Ramos (cell line): ENCODE data around the gene COL4A6.

Experiments
- in situ Hi-C: fragments of 300-500 bp; cut with MboI; formaldehyde crosslinking; loops from one replicate; pipeline ENCODE4 v1.14.3; 2022; ENCODE audit warnings: low sequenced_read_pairs; ENCODE audit not compliant: unreplicated experiment

Gene COL4A6

GRCh38 chrX:108223585-108223984 lies 214.6 kb downstream of the COL4A6 start:
- in situ Hi-C loops: no loop called here

GRCh38 chrX:108221301-108221864 lies 216.8 kb downstream of the COL4A6 start:
- in situ Hi-C loops: no loop called here

- in situ Hi-C loops: no loop called here
These were observed 218.1 kb downstream of the COL4A6 start for GRCh38 chrX:108219949-108220601.

GRCh38 chrX:108217876-108218275 lies 220.3 kb downstream of the COL4A6 start:
- in situ Hi-C loops: no loop called here

- in situ Hi-C loops: no loop called here
These were observed 221.2 kb downstream of the COL4A6 start for GRCh38 chrX:108216919-108217571.

GRCh38 chrX:108216405-108216804 lies 221.8 kb downstream of the COL4A6 start:
- in situ Hi-C loops: no loop called here

- in situ Hi-C loops: no loop called here
These were observed 226.9 kb downstream of the COL4A6 start for GRCh38 chrX:108211301-108211700.

GRCh38 chrX:108209006-108209554 lies 229.1 kb downstream of the COL4A6 start:
- in situ Hi-C loops: no loop called here

- in situ Hi-C loops: no loop called here
These were observed 234.7 kb downstream of the COL4A6 start for GRCh38 chrX:108203540-108203939.

- in situ Hi-C loops: no loop called here
These were observed 238.5 kb downstream of the COL4A6 start for GRCh38 chrX:108199691-108200090.

GRCh38 chrX:108199041-108199440 lies 239.2 kb downstream of the COL4A6 start:
- in situ Hi-C loops: no loop called here

GRCh38 chrX:108198420-108198819 lies 239.8 kb downstream of the COL4A6 start:
- in situ Hi-C loops: no loop called here

- in situ Hi-C loops: no loop called here
These were observed 251.4 kb downstream of the COL4A6 start for GRCh38 chrX:108186811-108187210.

GRCh38 chrX:108178143-108178498 lies 260.1 kb downstream of the COL4A6 start:
- in situ Hi-C loops: no loop called here

GRCh38 chrX:108177351-108178142 lies 260.7 kb downstream of the COL4A6 start:
- in situ Hi-C loops: no loop called here

- in situ Hi-C loops: no loop called here
These were observed 264.3 kb downstream of the COL4A6 start for GRCh38 chrX:108173874-108174273.

- in situ Hi-C loops: no loop called here
These were observed 266.6 kb downstream of the COL4A6 start for GRCh38 chrX:108171671-108172070.

- in situ Hi-C loops: no loop called here
These were observed 268.5 kb downstream of the COL4A6 start for GRCh38 chrX:108169768-108170167.

GRCh38 chrX:108168961-108169740 lies 269.1 kb downstream of the COL4A6 start:
- in situ Hi-C loops: no loop called here
